ENCODE data around the gene C10orf67.

Gene C10orf67

GRCh38 chr10:23157691-23158369 lies 186.8 kb downstream of the C10orf67 start:
- peak; percentile 40 for DNase-seq

GRCh38 chr10:23157239-23157681 lies 187.3 kb downstream of the C10orf67 start:
- DNase-seq: no peak

- peak; percentile 2 for DNase-seq
Measured at GRCh38 chr10:23156447-23157150, 188.0 kb downstream of the C10orf67 start.

GRCh38 chr10:23155169-23155568 lies 189.4 kb downstream of the C10orf67 start:
- DNase-seq: no peak
